ENCODE data around the gene TSGA10IP. TPM values are rescaled to one million over a fixed set of nuclear protein-coding genes. Genes with fewer than 3 reads are reported as not detected.

The TSGA10IP gene
- 0.13 TPM for polyA plus RNA-seq (2013, experiment 1 of 2)
- 0.15 TPM for polyA plus RNA-seq (2013, experiment 2 of 2)

DNA sequence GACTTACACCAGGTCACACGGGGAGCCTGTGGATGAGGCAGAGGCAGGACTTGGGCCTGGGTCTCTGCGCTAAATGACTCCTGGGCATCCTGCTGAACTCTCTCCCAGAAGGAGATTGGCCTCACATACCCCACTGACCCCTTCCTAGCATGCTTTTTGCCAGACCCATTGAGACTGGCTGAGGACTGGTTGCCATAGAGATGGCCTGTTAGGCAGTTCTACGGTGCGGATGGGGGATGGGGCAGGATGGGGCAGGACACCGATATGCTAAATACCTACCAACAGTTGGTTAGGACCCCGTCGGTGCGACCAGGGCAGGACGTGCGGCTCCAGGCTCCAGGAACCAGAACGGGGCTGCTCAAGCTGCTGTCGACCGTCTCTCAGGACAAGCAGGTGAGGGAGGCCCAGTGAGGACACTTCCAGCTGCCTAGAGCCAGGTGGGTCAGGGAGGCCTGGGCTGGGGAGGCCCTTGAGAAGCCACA, at the start of gene TSGA10IP:
Gene TSGA10IP (plus strand): TSS at position 51 of the 482 bp plus-strand sequence. CDS start 196 bp downstream, at position 247.
- peak; percentile 81 for DNase-seq
- H3K4ac ChIP-seq (ENCODE audit: low read depth, low read length) = no peak within 1 kb of the TSS
- H4K5ac ChIP-seq (ENCODE audit: low read length) = no peak within 1 kb of the TSS
- H3K4me3 ChIP-seq (ENCODE audit: low read length) = no peak within 1 kb of the TSS
- H3K56ac ChIP-seq (ENCODE audit: low read length) = peak within 1 kb of the TSS; percentile 35
- H3K4me1 ChIP-seq (ENCODE audit: control insufficient read depth, low read depth, low read length) = peaks cover 3% of the 10 kb centered on the region
- H3K23ac ChIP-seq (ENCODE audit: low read length) = no peak within 1 kb of the TSS
- no peaks in the 10 kb centered on the region for H3K27me3 ChIP-seq (ENCODE audit: insufficient read depth, low read length, poor library complexity)
- H4K8ac ChIP-seq (ENCODE audit: low read depth, low read length) = no peak within 1 kb of the TSS
- H3K18ac ChIP-seq (ENCODE audit: low read length) = no peak within 1 kb of the TSS
- no CpG with 5 or more reads among the region's 13 CpGs for whole genome bisulfite sequencing (ENCODE audit: extremely low coverage, insufficient coverage, low lambda C conversion rate)
- H2BK15ac ChIP-seq (replicated peaks; ENCODE audit: low read depth) = no peak within 1 kb of the TSS
- H3K79me2 ChIP-seq (ENCODE audit: control insufficient read depth, insufficient read depth, low read length) = no peaks in the 10 kb centered on the region
- no peaks in the 10 kb centered on the region for H3K36me3 ChIP-seq (ENCODE audit: control insufficient read depth, insufficient read depth, low read length)
- H2BK5ac ChIP-seq (ENCODE audit: low read length) = no peak within 1 kb of the TSS
- H3K79me1 ChIP-seq (ENCODE audit: low read length) = no peaks in the 10 kb centered on the region
- H2AK5ac ChIP-seq (ENCODE audit: low read length) = no peak within 1 kb of the TSS
- no peak within 1 kb of the TSS for H2BK120ac ChIP-seq (ENCODE audit: low read depth, low read length)
- no peak within 1 kb of the TSS for H3K9ac ChIP-seq (ENCODE audit: low read length)
- no peak within 1 kb of the TSS for H3K27ac ChIP-seq (ENCODE audit: low read depth, low read length)
- H3K4me2 ChIP-seq (ENCODE audit: low read length) = no peak within 1 kb of the TSS

DNA sequence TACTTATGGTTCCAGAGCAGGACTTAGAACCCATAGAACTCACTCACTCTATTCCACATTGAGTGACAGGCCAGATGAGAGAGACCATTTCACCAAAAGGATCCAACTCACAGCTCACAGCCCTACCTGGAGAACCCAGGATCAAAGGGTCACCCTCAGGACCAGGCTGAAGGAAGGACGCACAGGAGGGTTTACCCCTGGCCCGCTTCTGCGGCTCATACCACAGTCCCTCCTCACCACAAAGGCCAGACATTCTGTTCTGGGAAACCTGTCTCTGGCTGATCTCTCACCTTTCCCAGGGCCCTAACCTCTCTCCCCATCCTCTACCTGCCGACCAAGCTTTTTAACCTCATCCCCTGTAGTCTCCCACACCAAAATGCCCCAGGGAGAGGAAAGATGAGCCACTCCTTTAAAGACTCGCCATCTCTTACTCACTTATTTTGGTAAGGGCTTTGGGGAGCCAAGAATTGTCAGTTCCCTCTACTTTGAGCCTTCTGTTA, 49.7 kb upstream of the TSGA10IP start:
- Histone ChIP-seq H3K4me1 (ENCODE audit: control insufficient read depth, low read depth, low read length) (no peaks in the 10 kb centered on the region), H2BK5ac (ENCODE audit: low read length) (no peak overlapping the region), H3K56ac (ENCODE audit: low read length) (no peak overlapping the region), H3K4me3 (ENCODE audit: low read length) (no peak overlapping the region), H3K23ac (ENCODE audit: low read length) (no peak overlapping the region), H3K36me3 (ENCODE audit: control insufficient read depth, insufficient read depth, low read length) (no peaks in the 10 kb centered on the region), H3K4ac (ENCODE audit: low read depth, low read length) (no peak overlapping the region), H2BK120ac (ENCODE audit: low read depth, low read length) (no peak overlapping the region), H4K8ac (ENCODE audit: low read depth, low read length) (no peak overlapping the region), H3K27me3 (ENCODE audit: insufficient read depth, low read length, poor library complexity) (peaks cover 7% of the 10 kb centered on the region), H4K5ac (ENCODE audit: low read length) (no peak overlapping the region), H2BK15ac (replicated peaks; ENCODE audit: low read depth) (no peak overlapping the region), H3K79me1 (ENCODE audit: low read length) (no peaks in the 10 kb centered on the region), H3K9ac (ENCODE audit: low read length) (no peak overlapping the region), H2AK5ac (ENCODE audit: low read length) (no peak overlapping the region), H3K27ac (ENCODE audit: low read depth, low read length) (no peak overlapping the region), H3K18ac (ENCODE audit: low read length) (no peak overlapping the region), H3K4me2 (ENCODE audit: low read length) (no peak overlapping the region), H3K79me2 (ENCODE audit: control insufficient read depth, insufficient read depth, low read length) (no peaks in the 10 kb centered on the region)
- no CpG with 5 or more reads among the region's 5 CpGs for WGBS (ENCODE audit: extremely low coverage, insufficient coverage, low lambda C conversion rate)
- no peak for DNase-seq

DNA sequence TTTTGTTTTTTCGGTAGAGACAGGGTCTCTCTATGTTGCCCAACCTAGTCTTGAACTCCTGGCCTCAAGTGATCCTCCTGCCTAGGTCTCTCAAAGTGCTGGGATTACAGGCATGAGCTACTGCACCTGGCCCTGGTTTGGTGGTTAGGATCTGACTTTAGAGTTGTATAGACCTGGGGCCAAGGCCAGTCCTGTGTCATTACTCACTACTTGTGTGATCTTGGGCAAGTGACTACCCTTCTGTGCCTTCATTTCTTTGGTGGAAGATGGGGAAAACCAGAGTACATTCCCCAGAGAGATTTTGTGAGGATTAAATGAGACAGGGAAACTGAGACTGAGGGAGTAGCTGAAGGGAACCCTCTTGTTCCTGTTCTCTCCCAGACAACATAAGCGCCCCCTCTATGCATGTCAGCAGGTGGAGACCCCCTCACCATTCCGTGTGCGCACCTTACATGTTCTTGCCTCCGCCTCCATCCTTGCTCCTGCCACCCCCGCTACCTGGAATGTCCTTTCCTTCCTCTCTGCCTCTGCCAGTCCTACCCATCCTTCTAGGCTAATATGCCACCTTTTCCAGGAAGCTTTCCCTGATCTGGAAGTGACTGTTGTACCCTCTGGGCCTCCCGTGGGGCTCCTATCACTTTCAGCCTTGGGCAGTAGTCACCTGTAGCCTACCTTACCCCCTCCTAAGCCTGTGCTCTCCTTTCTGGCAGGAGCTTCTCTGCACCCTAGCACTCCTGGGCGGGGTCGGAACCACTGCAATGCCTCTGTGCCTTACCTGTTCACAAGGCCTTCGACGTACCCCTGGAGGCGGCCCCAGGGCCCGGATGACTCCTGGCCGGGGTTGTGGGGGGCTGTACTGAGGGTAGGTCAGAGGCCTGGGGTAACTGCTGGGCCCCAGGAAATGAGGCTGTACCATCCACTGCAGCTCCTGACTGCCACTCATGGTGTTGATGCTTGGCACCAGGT, 49.0 kb upstream of the TSGA10IP start:
- Histone ChIP-seq H4K5ac (ENCODE audit: low read length) (no peak overlapping the region), H3K79me2 (ENCODE audit: control insufficient read depth, insufficient read depth, low read length) (no peaks in the 10 kb centered on the region), H3K4me3 (ENCODE audit: low read length) (no peak overlapping the region), H3K79me1 (ENCODE audit: low read length) (no peaks in the 10 kb centered on the region), H2BK5ac (ENCODE audit: low read length) (no peak overlapping the region), H3K56ac (ENCODE audit: low read length) (no peak overlapping the region), H2BK15ac (replicated peaks; ENCODE audit: low read depth) (no peak overlapping the region), H2BK120ac (ENCODE audit: low read depth, low read length) (no peak overlapping the region), H3K4me2 (ENCODE audit: low read length) (no peak overlapping the region), H3K27ac (ENCODE audit: low read depth, low read length) (no peak overlapping the region), H3K4me1 (ENCODE audit: control insufficient read depth, low read depth, low read length) (no peaks in the 10 kb centered on the region), H3K27me3 (ENCODE audit: insufficient read depth, low read length, poor library complexity) (peaks cover 7% of the 10 kb centered on the region), H3K18ac (ENCODE audit: low read length) (no peak overlapping the region), H3K36me3 (ENCODE audit: control insufficient read depth, insufficient read depth, low read length) (no peaks in the 10 kb centered on the region), H4K8ac (ENCODE audit: low read depth, low read length) (no peak overlapping the region), H3K23ac (ENCODE audit: low read length) (no peak overlapping the region), H3K4ac (ENCODE audit: low read depth, low read length) (no peak overlapping the region), H3K9ac (ENCODE audit: low read length) (no peak overlapping the region), H2AK5ac (ENCODE audit: low read length) (no peak overlapping the region)
- no peak for DNase-seq
- WGBS (ENCODE audit: extremely low coverage, insufficient coverage, low lambda C conversion rate) = no CpG with 5 or more reads among the region's 14 CpGs

DNA sequence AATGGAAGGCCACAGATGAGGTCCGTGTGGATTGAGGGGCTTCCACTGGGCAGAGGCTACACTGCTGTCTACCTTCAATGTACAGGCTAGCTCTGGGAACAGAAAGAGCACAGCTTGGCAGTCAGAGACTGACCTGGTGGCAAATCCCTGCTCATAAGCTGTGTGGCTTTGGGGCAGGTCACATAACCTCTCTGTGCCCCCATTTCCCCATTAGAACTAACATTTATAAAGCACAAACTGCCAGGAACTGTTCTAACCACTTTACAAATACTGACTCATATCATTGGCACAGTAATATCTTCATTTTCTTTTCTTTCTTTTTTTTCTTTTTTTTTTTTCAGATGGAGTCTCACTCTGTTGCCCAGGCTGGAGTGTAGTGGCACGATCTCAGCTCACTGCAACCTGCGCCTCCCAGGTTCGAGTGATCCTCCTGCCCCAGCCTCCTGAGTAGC, 48.2 kb upstream of the TSGA10IP start:
- Histone ChIP-seq H3K79me1 (ENCODE audit: low read length) (no peaks in the 10 kb centered on the region), H2AK5ac (ENCODE audit: low read length) (no peak overlapping the region), H3K36me3 (ENCODE audit: control insufficient read depth, insufficient read depth, low read length) (no peaks in the 10 kb centered on the region), H3K9ac (ENCODE audit: low read length) (no peak overlapping the region), H3K4me1 (ENCODE audit: control insufficient read depth, low read depth, low read length) (no peaks in the 10 kb centered on the region), H3K4me2 (ENCODE audit: low read length) (no peak overlapping the region), H2BK120ac (ENCODE audit: low read depth, low read length) (no peak overlapping the region), H4K5ac (ENCODE audit: low read length) (no peak overlapping the region), H3K18ac (ENCODE audit: low read length) (no peak overlapping the region), H3K56ac (ENCODE audit: low read length) (no peak overlapping the region), H3K23ac (ENCODE audit: low read length) (no peak overlapping the region), H3K4me3 (ENCODE audit: low read length) (no peak overlapping the region), H2BK5ac (ENCODE audit: low read length) (no peak overlapping the region), H4K8ac (ENCODE audit: low read depth, low read length) (no peak overlapping the region), H3K4ac (ENCODE audit: low read depth, low read length) (no peak overlapping the region), H3K27me3 (ENCODE audit: insufficient read depth, low read length, poor library complexity) (peaks cover 7% of the 10 kb centered on the region), H2BK15ac (replicated peaks; ENCODE audit: low read depth) (no peak overlapping the region), H3K79me2 (ENCODE audit: control insufficient read depth, insufficient read depth, low read length) (no peaks in the 10 kb centered on the region), H3K27ac (ENCODE audit: low read depth, low read length) (no peak overlapping the region)
- no peak for DNase-seq
- WGBS (ENCODE audit: extremely low coverage, insufficient coverage, low lambda C conversion rate) = no CpG with 5 or more reads among the region's 4 CpGs

DNA sequence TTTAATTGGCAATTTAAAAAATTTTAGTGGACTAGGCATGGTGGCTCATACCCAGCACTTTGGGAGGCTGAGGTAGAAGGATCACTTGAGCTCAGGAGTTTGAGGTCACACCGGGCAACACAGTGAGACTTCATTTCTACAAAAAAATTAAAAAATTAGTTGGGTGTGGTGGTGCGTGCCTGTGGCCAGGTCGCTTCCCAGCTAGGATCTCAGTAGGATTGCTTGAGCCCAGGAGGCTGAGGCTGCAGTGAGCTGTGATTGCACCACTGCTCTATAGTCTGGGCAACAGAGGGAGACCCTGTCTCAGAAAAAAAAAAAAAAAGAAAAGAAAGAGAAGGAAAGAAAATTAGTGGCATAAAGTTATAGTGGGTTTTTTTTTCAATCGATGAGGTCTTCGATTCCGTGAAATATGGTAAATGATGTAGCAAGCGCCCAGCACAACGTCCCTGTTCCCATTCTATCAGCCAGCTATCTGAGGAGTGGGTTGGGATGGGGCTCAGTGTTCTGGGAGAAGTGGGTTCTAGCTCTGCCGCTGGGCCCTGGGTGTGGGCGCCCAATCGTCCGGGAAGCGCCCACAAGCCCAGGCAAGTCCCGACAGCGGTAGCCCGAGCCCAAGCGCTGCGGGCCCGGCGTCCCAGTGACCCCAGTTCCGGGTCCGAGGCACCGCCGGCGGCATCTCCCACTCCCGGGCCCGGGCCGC, 46.5 kb upstream of the TSGA10IP start:
- H3K18ac ChIP-seq (ENCODE audit: low read length) = peak overlapping the region; percentile 55
- H3K9ac ChIP-seq (ENCODE audit: low read length) = peak overlapping the region; percentile 28
- no peaks in the 10 kb centered on the region for H3K36me3 ChIP-seq (ENCODE audit: control insufficient read depth, insufficient read depth, low read length)
- H2BK5ac ChIP-seq (ENCODE audit: low read length) = no peak overlapping the region
- WGBS (ENCODE audit: extremely low coverage, insufficient coverage, low lambda C conversion rate) = no CpG with 5 or more reads among the region's 28 CpGs
- no peak overlapping the region for H2BK15ac ChIP-seq (replicated peaks; ENCODE audit: low read depth)
- no peak overlapping the region for H4K8ac ChIP-seq (ENCODE audit: low read depth, low read length)
- peak overlapping the region; percentile 65 for H3K56ac ChIP-seq (ENCODE audit: low read length)
- H3K4me2 ChIP-seq (ENCODE audit: low read length) = no peak overlapping the region
- H3K4me3 ChIP-seq (ENCODE audit: low read length) = no peak overlapping the region
- H3K79me1 ChIP-seq (ENCODE audit: low read length) = no peaks in the 10 kb centered on the region
- no peaks in the 10 kb centered on the region for H3K4me1 ChIP-seq (ENCODE audit: control insufficient read depth, low read depth, low read length)
- no peak overlapping the region for H3K27ac ChIP-seq (ENCODE audit: low read depth, low read length)
- H2AK5ac ChIP-seq (ENCODE audit: low read length) = no peak overlapping the region
- no peak overlapping the region for H4K5ac ChIP-seq (ENCODE audit: low read length)
- DNase-seq = no peak
- no peak overlapping the region for H3K4ac ChIP-seq (ENCODE audit: low read depth, low read length)
- H3K23ac ChIP-seq (ENCODE audit: low read length) = no peak overlapping the region
- H2BK120ac ChIP-seq (ENCODE audit: low read depth, low read length) = no peak overlapping the region
- H3K27me3 ChIP-seq (ENCODE audit: insufficient read depth, low read length, poor library complexity) = peaks cover 7% of the 10 kb centered on the region
- no peaks in the 10 kb centered on the region for H3K79me2 ChIP-seq (ENCODE audit: control insufficient read depth, insufficient read depth, low read length)
